H1 (cell line): ENCODE measurements around the gene PDHX.

Experiments used
- BRCA1 ChIP-seq: IDR thresholded peaks from 2 replicates; pipeline ENCODE4 v1.6.1; 2012; ENCODE audit warnings: low read depth, low read length, improper control_type of control experiment
- CREB1 ChIP-seq: IDR thresholded peaks from 2 replicates; pipeline ENCODE4 v1.6.1; 2012; ENCODE audit warnings: inconsistent platforms
- CTCF ChIP-seq, 3 experiments: IDR thresholded peaks; 1 replicate in 2 of 3; 2 replicates in 1 of 3; pipeline versions ENCODE4 v1.5.1 to v1.6.1; 2011; ENCODE audit warnings: low read length in 3 of 3, mild to moderate bottlenecking in 3 of 3, inconsistent platforms in 2 of 3, low read depth in 1 of 3, moderate library complexity in 1 of 3; ENCODE audit not compliant: insufficient read depth in 1 of 3; ENCODE audit errors: control extremely low read depth in 1 of 3
- KDM5A ChIP-seq: fragments of 200-600 bp; IDR thresholded peaks from 2 replicates; pipeline ENCODE4 v1.7.1; 2012; ENCODE audit warnings: mild to moderate bottlenecking, low read length, inconsistent platforms, mixed read lengths
- POLR2A ChIP-seq, 2 experiments: IDR thresholded peaks; 1 replicate in 1 of 2; 2 replicates in 1 of 2; pipeline ENCODE4 v1.6.1; 2011; ENCODE audit warnings: low read depth in 2 of 2, low read length in 2 of 2, mild to moderate bottlenecking in 2 of 2; ENCODE audit errors: control extremely low read depth in 1 of 2
- POLR2AphosphoS5 ChIP-seq: IDR thresholded peaks from 2 replicates; pipeline ENCODE4 v1.6.1; 2011; ENCODE audit warnings: low read depth, low read length
- RAD21 ChIP-seq, 2 experiments: IDR thresholded peaks in 1 of 2; conservative IDR thresholded peaks in 1 of 2; 2 replicates each; pipeline ENCODE4 v1.6.1; 2011; ENCODE audit warnings: low read depth in 2 of 2, low read length in 2 of 2, improper control_type of control experiment in 1 of 2, inconsistent platforms in 1 of 2, mild to moderate bottlenecking in 1 of 2, moderate library complexity in 1 of 2
- RBBP5 ChIP-seq: IDR thresholded peaks from 2 replicates; pipeline ENCODE4 v1.7.1; 2012; ENCODE audit warnings: low read depth, mild to moderate bottlenecking, inconsistent platforms, low read length, moderate library complexity, borderline replicate concordance
- RFX5 ChIP-seq: IDR thresholded peaks from 2 replicates; pipeline ENCODE4 v1.6.1; 2011; ENCODE audit warnings: low read depth, low read length, improper control_type of control experiment, borderline replicate concordance
- TAF1 ChIP-seq: IDR thresholded peaks from 2 replicates; pipeline ENCODE4 v1.6.1; 2011; ENCODE audit warnings: mild to moderate bottlenecking, low read depth, low read length
- TCF12 ChIP-seq: IDR thresholded peaks from 2 replicates; pipeline ENCODE4 v1.6.1; 2011; ENCODE audit warnings: low read depth, mild to moderate bottlenecking, low read length

GRCh38 chr11:34904421-34904955, 11.9 kb upstream of the PDHX start:
- TF ChIP-seq CTCF (IDR thresholded peaks at IDR 0.05; ENCODE audit: control extremely low read depth in 1 of 3, insufficient read depth in 1 of 3, low read depth in 1 of 3, low read length in 3 of 3) (no peak), TCF12 (no peak), CREB1 (no peak), RAD21 (IDR thresholded peaks at IDR 0.05 in 1 of 2, conservative IDR thresholded peaks at IDR 0.05 in 1 of 2; ENCODE audit: low read depth in 2 of 2, low read length in 2 of 2) (no peak), POLR2A (IDR thresholded peaks at IDR 0.05; ENCODE audit: control extremely low read depth in 1 of 2, low read depth in 2 of 2, low read length in 2 of 2) (no peak), KDM5A (no peak), BRCA1 (no peak), RBBP5 (no peak), RFX5 (no peak), TAF1 (no peak), POLR2AphosphoS5 (no peak)
